CD4-positive, alpha-beta T cell treated with Interferon alpha-2 for 1 hour (primary cell): Measurements from ENCODE around the gene TRIM14.
"Not testable (repeated sequence)": the region's sequence is repeated elsewhere in the genome, so short reads cannot be mapped to it uniquely, and the experiment has no call there.

Experiments used
- DNase-seq, 2 donors: peaks; one replicate each; pipeline ENCODE4 v3.0.0-alpha.2; 2020 to 2022

Gene TRIM14

GRCh38 chr9:98080326-98080725 lies 38.7 kb downstream of the TRIM14 start:
- DNase-seq, result no peak

GRCh38 chr9:98078895-98079294 lies 40.1 kb downstream of the TRIM14 start:
- no peak for DNase-seq

- DNase-seq, result not testable (repeated sequence)
Observed at GRCh38 chr9:98076514-98076890, 42.5 kb downstream of the TRIM14 start.

- DNase-seq, result peak in 1 of 2 donors; percentile 55
Observed at GRCh38 chr9:98075332-98075805, 43.7 kb downstream of the TRIM14 start.

- DNase-seq, result peak; percentile 58 to 75
Observed at GRCh38 chr9:98074115-98074990, 44.7 kb downstream of the TRIM14 start.

GRCh38 chr9:98071737-98072136 lies 47.3 kb downstream of the TRIM14 start:
- no peak for DNase-seq

- no peak for DNase-seq
Observed at GRCh38 chr9:98070704-98071103, 48.3 kb downstream of the TRIM14 start.

GRCh38 chr9:98069551-98069950 lies 49.5 kb downstream of the TRIM14 start:
- DNase-seq, result no peak

GRCh38 chr9:98067184-98067583 lies 51.8 kb downstream of the TRIM14 start:
- DNase-seq, result no peak

- DNase-seq, result no peak
Observed at GRCh38 chr9:98066235-98066634, 52.8 kb downstream of the TRIM14 start.

GRCh38 chr9:98064623-98065392 lies 54.2 kb downstream of the TRIM14 start:
- no peak for DNase-seq

GRCh38 chr9:98062161-98062560 lies 56.9 kb downstream of the TRIM14 start:
- no peak for DNase-seq

GRCh38 chr9:98057138-98057799 lies 61.8 kb downstream of the TRIM14 start:
- DNase-seq, result no peak

- DNase-seq, result peak; percentile 91 to 92
Observed at GRCh38 chr9:98056269-98057137, 62.5 kb downstream of the TRIM14 start, which contains the start of gene NANS. Gene NANS (plus strand): TSS chr9:98056732. CDS start chr9:98056809, 77 bp downstream.

- DNase-seq, result no peak
Observed at GRCh38 chr9:98054376-98054951, 64.6 kb downstream of the TRIM14 start.

- no peak for DNase-seq
Observed at GRCh38 chr9:98050351-98050750, 68.7 kb downstream of the TRIM14 start.

GRCh38 chr9:98049288-98050072 lies 69.5 kb downstream of the TRIM14 start:
- peak; percentile 15 to 27 for DNase-seq

GRCh38 chr9:98047002-98047401 lies 72.0 kb downstream of the TRIM14 start:
- no peak for DNase-seq

- no peak for DNase-seq
Observed at GRCh38 chr9:98046180-98046543, 72.9 kb downstream of the TRIM14 start.

GRCh38 chr9:98045234-98046179 lies 73.5 kb downstream of the TRIM14 start:
- peak; percentile 62 to 83 for DNase-seq
